Measurements from ENCODE around the gene GNPDA1.

- TF ChIP-seq ZZZ3 (IDR thresholded peaks at IDR 0.05; ENCODE audit: control insufficient read depth, insufficient read length, low read depth) = no peak
- TF ChIP-seq CTCF (IDR thresholded peaks at IDR 0.05 in 2 of 3, conservative IDR thresholded peaks at IDR 0.05 in 1 of 3; ENCODE audit: control insufficient read depth in 2 of 3, extremely low read depth in 1 of 3, insufficient read depth in 1 of 3, low read depth in 3 of 3, low read length in 3 of 3) = no peak
- TF ChIP-seq FOS (IDR thresholded peaks at IDR 0.05; ENCODE audit: borderline replicate concordance, extremely low read depth, insufficient read length) = no peak
- TF ChIP-seq DPF2 (IDR thresholded peaks at IDR 0.05) = no peak
- no peak for TF ChIP-seq PAX5 (IDR thresholded peaks at IDR 0.05; ENCODE audit: borderline replicate concordance, low read depth, low read length)
- TF ChIP-seq EZH2 (IDR thresholded peaks at IDR 0.05; ENCODE audit: borderline replicate concordance, control insufficient read depth, low read depth, low read length) = no peak
- TF ChIP-seq CBX3 (IDR thresholded peaks at IDR 0.05; ENCODE audit: borderline replicate concordance, low read depth) = no peak
- TF ChIP-seq POLR2A (IDR thresholded peaks at IDR 0.05; ENCODE audit: low read depth, low read length) = no peak
Observed at GRCh38 chr5:141954194-141954593, 58.6 kb downstream of the GNPDA1 start.

Measured in GM12878 (cell line).